Stimulated activated CD8-positive, alpha-beta memory T cell treated with anti-CD3 and anti-CD28 coated beads, Interleukin-7, amount 100 ng/mL, for 24 hours (primary cell): ENCODE results near the gene OR2T11.
"Not testable (repeated sequence)": the region's sequence is repeated elsewhere in the genome, so short reads cannot be mapped to it uniquely, and the experiment has no call there.

Experiments
- DNase-seq: peaks from one replicate; pipeline ENCODE4 v3.0.0-alpha.2; 2020; ENCODE audit warnings: low read depth

The OR2T11 gene

DNA sequence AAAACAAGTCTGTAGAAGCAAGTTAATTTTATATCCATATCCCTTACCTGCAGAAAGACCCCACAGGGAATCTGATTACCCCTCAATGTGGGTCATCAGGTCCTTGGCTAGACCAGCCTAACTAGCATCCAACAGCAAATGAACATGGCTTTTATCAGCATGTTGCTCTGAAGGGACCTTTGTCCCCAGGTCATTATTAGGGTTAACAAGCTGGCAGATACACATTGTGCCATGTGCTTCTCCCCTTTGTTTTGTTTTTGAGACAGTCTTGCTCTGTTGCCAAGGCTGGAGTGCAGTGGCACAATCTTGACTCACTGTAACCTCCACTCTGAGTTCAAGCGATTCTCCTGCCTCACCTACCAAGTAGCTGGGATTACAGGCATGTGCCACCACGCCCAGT lies at the start of gene OR2T11:
Gene OR2T11 (minus strand): TSS at position 101 of the 400 bp plus-strand sequence. CDS start 7,963 bp downstream, outside the sequence.
- not testable (repeated sequence) for DNase-seq

GRCh38 chr1:248681651-248682050 lies 46.8 kb upstream of the OR2T11 start:
- DNase-seq = no peak

GRCh38 chr1:248670003-248670402 lies 35.1 kb upstream of the OR2T11 start:
- no peak for DNase-seq

- not testable (repeated sequence) for DNase-seq
Observed at GRCh38 chr1:248663453-248664328, 28.8 kb upstream of the OR2T11 start.

DNA sequence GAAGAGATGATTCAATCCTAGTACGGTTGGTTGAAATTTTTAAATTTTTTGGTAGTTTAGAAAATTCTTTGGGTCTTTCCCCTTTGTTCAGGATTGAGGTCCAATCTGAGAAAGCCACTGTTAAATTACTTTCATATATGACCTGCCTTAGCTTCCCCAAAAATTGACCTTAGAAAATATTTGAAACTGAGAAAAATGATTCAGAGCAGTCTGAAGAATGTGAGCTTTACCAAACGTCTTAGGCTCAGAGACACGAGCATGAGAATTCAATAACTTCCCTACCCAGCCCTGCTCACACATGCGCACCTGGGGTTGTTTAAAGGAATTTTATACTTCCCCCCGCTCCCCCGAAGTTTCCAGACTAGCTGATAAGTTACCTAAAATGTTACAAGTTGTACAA lies 21.9 kb upstream of the OR2T11 start:
- not testable (repeated sequence) for DNase-seq

GRCh38 chr1:248655354-248655753 lies 20.5 kb upstream of the OR2T11 start, which contains the start of gene OR2T27:
Gene OR2T27 (minus strand): TSS chr1:248655528. CDS start chr1:248650884, 4,644 bp downstream.
- DNase-seq = not testable (repeated sequence)

- not testable (repeated sequence) for DNase-seq
Observed at GRCh38 chr1:248648770-248649536, 14.1 kb upstream of the OR2T11 start.

GRCh38 chr1:248645178-248645577 lies 10.3 kb upstream of the OR2T11 start, which contains the start of gene OR2T35:
Gene OR2T35 (minus strand): TSS chr1:248645278. CDS start chr1:248639258, 6,020 bp downstream.
- DNase-seq = not testable (repeated sequence)

GRCh38 chr1:248642971-248643651 lies 8.2 kb upstream of the OR2T11 start:
- DNase-seq = not testable (repeated sequence)

DNA sequence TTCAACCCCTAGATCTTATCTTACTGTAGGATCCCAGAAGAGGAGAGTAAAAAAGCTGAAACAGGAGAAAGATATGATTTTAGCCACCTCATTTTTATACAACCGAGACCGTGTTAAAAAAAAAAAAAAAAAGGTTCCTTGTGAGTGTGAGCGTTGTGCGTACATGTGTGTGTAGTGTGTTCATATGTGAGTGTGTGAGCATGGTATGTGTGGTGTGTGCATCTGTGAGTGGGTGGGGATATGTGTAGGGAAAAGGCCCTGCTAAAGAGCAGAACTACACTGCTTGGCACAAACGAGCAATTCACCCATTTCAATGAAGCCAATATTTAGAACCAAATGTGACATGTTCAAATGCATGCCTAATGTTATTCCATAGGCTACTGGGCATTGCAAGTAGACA lies 6.7 kb upstream of the OR2T11 start:
- DNase-seq = not testable (repeated sequence)

DNA sequence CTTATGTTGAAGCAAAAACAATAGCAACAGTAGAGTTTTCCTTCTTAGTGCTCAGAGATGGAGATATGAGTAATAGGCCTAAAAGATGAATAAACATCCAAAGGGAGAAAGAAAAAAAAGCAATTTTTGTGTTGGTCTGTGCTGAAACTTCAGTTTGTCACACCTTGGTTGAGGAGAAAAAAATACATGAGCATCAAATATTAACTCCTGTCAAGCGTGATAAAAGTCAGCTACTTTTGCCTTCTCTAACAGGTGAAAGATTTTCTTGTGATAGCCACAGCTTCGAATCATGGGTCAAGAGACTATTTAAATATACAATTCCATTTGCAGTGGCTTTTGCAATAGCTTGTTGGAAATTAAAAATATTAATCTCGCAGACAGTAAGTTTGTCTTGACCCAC lies 6.0 kb upstream of the OR2T11 start:
- DNase-seq = not testable (repeated sequence)

DNA sequence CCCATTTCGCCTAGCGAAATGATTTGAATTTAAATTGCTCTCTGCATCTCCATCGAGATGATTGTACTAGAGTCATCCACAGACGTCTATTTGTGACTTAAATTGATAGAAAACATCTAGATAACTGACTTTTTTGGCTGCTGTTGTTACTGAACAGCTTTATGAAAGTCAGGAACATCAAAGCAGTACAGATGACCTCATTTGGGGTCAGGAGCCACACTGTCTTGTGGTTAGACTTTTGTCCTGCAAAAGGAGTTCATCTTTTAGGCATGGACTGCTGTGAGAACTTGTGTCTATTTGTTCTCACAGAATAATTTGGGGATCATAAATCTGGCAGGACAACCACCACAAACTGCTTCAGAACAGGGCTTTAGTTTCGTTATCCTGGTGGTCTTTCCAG lies 4.8 kb upstream of the OR2T11 start:
- not testable (repeated sequence) for DNase-seq

DNA sequence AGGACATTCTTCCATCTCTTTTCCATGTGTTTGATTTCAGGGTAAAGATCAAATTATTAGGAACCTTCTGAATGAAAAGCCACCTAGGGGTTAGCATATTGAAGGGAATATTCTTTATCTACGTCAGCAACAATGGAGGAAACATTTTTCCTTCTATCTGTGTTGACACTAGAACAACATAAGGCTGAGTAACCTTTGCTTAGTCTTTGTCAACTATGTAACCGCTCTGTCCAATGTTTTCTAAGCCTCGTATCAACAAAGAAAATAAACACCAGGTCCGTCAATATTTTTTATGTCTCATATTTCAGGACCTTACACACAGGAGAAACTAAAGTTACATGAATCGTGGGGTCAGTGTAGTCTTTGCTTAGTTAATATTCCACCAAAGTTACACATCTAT lies 1.7 kb upstream of the OR2T11 start:
- DNase-seq = not testable (repeated sequence)

GRCh38 chr1:248631354-248632008 lies 3.4 kb downstream of the OR2T11 start:
- no peak for DNase-seq

DNA sequence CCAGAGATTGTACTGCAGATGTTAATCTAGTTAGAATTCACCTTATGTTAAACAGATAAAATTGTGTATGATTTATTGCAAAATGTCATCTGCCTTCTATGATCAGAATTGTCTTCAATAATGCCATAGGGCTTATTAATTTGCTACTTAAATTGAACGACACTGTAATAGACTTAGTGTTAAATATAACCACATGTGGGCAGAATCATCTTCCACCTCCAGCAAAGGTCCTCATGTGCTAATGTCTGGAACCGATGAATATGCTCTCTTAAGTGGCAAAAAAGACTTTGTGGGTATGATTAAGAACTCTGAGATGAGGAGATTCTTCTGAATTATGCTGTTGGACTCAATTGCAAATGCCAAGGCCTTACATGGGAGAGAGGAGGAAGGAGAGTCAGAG lies 4.3 kb downstream of the OR2T11 start:
- DNase-seq = no peak

DNA sequence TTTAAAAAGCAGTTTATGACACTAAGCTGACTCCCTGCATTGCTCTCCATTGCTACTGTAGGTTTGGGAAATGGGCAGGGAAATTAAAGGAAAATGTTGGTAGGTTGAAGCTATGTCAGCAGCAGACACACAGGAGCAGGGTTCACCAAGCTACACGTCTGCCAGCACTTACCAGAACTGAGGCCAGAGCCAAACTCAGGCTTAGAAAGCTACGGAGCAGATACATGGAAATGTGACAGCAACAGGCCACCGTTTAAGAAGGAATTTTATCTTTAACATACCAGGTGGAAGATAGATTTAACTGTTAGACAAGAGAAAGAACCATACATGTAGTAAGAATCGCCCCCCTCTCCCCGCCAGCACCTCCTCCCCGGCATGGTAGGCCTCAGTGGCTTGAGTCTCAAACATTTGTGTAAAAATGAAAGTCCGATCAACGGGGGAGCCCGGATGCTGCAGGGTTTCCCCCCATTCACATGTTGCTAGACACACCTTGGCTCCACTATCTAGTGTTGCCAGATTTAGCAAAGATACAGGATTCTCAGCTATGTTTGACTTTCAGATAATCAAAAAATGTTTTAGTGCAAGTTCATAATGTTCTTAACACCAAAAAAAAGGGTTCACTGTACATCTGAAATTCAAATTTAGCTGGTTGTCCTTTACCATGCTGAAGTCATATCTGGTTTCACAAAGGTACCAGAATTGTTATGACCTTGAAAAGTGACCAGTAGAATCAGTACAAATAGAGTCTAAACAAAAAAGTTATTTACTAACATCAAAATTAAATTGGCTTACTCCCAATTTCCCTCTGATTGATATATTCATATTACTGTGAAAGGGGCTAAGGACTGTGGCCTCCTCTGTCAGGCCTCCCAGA lies 6.7 kb downstream of the OR2T11 start:
- no peak for DNase-seq

- no peak for DNase-seq
Observed at GRCh38 chr1:248625971-248626370, 8.9 kb downstream of the OR2T11 start.

GRCh38 chr1:248625166-248625565 lies 9.7 kb downstream of the OR2T11 start:
- no peak for DNase-seq

DNA sequence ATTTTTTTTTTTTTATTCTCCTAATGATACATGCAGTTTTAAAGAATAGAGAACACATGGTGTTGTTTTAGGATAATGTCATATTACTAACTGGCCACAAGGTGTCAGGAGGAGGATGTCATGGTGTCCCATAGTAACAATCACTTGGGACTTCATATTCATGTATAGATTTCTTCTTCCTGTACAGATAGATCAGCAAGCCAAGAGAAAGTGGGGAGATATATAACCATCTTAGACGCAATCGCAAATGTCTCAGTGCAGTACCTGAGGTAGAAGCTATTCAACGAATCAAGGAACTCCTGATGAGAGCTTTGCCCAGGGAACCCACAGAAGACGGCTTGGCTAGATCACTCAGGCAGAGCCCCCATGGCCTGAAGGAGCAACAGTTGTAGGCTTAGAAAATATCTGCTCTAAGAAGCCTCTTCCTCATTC lies 12.3 kb downstream of the OR2T11 start:
- DNase-seq = no peak

- no peak for DNase-seq
Observed at GRCh38 chr1:248621770-248622169, 13.1 kb downstream of the OR2T11 start.
